Measurements from ENCODE around the gene SLC38A4.

GRCh38 chr12:46790066-46790465, 35.7 kb downstream of the SLC38A4 start:
- TF ChIP-seq MAX (IDR thresholded peaks at IDR 0.05; ENCODE audit: low read depth) (no peak), ZBTB33 (IDR thresholded peaks at IDR 0.05; ENCODE audit: borderline replicate concordance, low read depth) (no peak), CTCF (IDR thresholded peaks at IDR 0.05) (no peak)

All from SK-N-SH (cell line).